Esophagus muscularis mucosa (tissue), 4 donors: ENCODE results near the gene EMC8.

Source experiments
- EP300 ChIP-seq: sonication (generic); formaldehyde crosslinking; IDR thresholded peaks from one replicate; pipeline ENCODE4 v1.6.1; 2017; ENCODE audit warnings: antibody characterized with exemption
- POLR2A ChIP-seq: fragments of 450-650 bp; IDR thresholded peaks from one replicate; pipeline ENCODE4 v1.6.1; 2017; ENCODE audit warnings: antibody characterized with exemption, moderate library complexity, mild to moderate bottlenecking, low read depth
- POLR2AphosphoS5 ChIP-seq, 2 donors: sonication (generic); formaldehyde crosslinking; IDR thresholded peaks; one replicate each; pipeline ENCODE4 v1.6.1; 2017; ENCODE audit warnings: antibody characterized with exemption in 2 of 2
- TF ChIP-seq, protein P1 (sequence below), 3 experiments: fragments of 200-600 bp in 2 of 3; fragments of 450-650 bp in 1 of 3; sonication (generic) in 2 of 3; IDR thresholded peaks; one replicate each; pipeline ENCODE4 v1.5.1; 2017 to 2019; ENCODE audit warnings: antibody characterized with exemption in 3 of 3, mild to moderate bottlenecking in 2 of 3, moderate library complexity in 1 of 3

DNA sequence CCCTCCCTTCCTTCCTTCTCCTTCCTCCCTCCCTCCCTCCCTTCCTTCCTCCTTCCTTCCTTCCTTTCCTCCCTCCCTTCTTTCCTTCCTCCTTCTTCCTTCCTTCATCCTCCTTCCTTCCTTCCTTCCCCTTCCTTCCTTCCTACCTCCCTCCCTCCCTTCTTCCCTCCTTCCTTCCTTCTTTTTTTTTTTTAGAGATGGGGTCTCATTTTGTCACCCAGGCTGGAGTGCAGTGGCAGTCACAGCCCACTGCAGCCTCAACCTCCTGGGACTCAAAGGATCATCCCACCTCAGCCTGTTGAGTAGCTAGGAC lies 44.8 kb upstream of the EMC8 start:
- TF ChIP-seq, protein P1, sequence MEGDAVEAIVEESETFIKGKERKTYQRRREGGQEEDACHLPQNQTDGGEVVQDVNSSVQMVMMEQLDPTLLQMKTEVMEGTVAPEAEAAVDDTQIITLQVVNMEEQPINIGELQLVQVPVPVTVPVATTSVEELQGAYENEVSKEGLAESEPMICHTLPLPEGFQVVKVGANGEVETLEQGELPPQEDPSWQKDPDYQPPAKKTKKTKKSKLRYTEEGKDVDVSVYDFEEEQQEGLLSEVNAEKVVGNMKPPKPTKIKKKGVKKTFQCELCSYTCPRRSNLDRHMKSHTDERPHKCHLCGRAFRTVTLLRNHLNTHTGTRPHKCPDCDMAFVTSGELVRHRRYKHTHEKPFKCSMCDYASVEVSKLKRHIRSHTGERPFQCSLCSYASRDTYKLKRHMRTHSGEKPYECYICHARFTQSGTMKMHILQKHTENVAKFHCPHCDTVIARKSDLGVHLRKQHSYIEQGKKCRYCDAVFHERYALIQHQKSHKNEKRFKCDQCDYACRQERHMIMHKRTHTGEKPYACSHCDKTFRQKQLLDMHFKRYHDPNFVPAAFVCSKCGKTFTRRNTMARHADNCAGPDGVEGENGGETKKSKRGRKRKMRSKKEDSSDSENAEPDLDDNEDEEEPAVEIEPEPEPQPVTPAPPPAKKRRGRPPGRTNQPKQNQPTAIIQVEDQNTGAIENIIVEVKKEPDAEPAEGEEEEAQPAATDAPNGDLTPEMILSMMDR (IDR thresholded peaks at IDR 0.05), result no peak
- TF ChIP-seq POLR2A (no peak), EP300 (no peak), POLR2AphosphoS5 (IDR thresholded peaks at IDR 0.05) (no peak)
